Stimulated activated CD4-positive, alpha-beta T cell treated with anti-CD3 and anti-CD28 coated beads, Interleukin-1b, Interleukin-23, amount 100 ng/mL, for 48 hours (primary cell): ENCODE results near the gene ERICH2.

Experiments
- DNase-seq: peaks from one replicate; pipeline ENCODE4 v3.0.0-alpha.2; 2020

The ERICH2 gene

DNA sequence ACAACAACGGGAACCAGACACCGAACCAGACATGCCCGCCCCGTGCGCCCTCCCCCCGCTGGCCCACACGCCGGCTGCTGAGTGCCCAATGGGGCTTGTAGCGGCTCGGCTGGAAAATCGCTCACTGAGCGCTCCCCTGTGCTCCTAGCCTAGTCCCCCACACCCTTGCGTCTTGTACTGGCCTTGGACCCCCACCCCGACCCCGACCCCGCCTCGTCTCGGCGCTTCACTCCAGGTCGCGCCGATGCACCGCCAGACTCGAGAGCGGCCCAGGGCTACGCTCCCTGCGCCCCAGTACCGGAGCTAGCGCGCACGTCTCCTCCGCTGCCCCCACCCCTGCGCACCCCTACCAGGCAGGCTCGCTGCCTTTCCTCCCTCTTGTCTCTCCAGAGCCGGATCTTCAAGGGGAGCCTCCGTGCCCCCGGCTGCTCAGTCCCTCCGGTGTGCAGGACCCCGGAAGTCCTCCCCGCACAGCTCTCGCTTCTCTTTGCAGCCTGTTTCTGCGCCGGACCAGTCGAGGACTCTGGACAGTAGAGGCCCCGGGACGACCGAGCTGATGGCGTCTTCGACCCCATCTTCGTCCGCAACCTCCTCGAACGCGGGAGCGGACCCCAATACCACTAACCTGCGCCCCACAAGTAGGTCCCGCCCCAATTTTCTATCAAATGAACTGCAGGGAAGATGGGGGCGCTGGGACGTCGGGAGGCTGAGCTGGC is 48.0 kb downstream of the ERICH2 start:
- DNase-seq: peak; percentile 24

DNA sequence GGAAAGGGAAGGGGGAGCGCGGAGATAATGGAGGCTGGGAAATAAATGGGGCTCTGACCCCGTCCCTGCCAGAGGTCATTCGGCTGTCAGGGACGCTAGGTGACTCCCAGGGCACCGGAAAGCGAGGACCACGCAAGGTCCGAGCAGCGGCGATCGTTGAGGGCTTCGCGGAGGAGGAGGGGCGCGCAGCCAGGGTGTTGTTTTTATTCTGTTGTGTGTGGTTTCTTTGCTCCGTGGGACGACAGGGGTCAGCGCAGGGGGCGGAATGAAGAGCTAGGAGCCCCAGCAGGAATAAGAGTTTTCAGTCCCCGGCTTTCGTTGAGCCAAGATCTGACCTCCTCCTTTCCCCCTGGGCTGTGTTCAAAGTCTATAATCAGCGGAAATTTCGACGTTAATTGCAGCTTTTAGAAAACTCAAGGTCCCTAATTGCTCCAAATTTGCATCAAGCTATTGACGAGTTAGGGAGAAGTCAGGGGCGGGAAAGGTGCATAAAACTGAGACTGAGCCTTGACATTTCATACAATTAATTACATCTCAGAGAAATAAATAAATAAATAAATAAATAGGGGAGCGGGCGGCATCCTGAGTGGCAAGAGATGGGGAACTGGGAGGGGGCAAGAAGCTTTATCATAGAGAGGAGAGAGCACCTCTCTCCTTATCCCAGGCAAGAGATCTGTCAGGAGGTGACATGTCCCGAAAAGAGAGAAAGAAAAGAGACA is 48.7 kb downstream of the ERICH2 start:
- DNase-seq: no peak

DNA sequence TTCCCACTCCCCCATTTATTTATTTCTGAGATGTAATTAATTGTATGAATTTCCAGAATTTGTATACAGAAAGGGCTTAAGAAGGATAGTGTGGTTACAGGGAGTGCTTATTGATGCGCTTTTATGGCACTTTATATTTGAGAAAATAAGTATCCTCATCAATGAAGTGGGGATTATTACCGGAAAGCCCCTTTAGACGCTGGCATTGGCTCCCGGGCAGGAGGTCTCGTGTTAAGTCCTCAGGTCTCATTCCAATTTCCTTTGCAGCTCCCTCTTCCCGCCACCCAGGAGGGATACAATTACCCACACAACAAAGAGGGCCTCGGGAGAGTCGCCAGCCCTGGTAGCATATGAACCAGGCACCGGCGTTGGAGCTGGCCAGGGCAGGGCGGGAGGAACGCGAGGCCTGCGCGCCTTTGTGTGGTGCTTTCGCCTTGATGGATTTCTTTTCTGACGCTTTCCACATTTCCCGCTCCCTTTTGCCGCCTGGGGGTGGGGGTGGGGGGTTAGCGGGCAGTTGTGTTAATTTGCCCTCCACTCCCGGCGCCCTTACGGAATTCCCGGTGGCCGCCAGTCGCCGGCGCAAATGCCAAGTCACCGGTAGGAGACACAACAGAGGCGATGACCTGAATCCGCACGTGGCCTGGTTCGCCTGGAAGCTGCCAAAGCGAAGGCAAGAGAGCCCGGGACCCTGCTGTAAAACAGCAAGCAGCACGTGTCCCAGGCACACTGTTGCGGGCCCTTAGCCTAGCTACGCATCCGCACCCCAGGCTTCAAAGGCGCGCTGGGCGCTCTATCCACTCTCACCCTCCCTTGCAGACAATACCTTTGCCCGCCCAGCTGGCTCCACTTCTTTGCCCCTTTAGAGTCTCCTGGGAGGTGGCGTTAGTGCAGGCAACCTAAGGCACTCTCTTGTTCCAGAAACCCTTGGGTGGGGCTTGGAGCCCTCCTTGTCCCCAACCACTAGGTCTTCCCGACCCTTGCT is 49.8 kb downstream of the ERICH2 start:
- peak; percentile 22 for DNase-seq

DNA sequence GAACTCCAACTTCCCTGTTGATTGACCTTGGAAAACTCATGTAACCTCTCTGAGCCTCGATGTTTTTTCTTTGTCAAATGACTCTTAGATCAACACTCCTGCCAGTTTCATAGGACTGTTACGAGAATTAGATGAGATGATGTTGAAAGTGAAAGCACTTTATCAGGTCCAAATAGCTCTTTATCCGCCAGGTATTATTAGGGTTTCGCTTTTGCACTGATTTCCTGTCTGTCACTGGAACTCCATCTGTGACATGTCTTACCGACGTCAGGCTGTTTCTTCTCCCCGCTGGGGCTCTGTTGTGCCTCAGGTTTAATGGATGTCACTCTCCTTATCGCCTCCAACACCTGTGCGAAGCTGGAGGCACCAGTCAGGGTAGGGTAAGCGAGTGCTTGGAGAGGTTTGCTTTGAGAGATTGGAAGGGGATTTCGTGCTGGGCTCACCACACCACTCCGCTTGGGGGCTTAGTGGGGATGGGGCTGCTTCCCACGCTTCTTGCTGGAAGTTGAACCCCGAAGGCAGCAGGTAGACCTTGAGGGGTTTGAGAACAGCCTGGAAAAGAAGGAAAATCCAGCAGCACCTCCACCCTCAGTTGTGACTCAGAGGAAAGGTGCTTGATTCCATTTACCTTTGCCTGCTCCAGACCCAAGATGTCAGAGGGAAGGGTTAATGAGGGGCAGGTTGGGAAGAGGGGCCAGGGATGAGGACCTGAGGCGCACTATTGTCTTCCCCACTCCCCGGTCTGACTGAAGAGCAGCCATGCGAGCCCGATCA is 50.8 kb downstream of the ERICH2 start:
- no peak for DNase-seq

DNA sequence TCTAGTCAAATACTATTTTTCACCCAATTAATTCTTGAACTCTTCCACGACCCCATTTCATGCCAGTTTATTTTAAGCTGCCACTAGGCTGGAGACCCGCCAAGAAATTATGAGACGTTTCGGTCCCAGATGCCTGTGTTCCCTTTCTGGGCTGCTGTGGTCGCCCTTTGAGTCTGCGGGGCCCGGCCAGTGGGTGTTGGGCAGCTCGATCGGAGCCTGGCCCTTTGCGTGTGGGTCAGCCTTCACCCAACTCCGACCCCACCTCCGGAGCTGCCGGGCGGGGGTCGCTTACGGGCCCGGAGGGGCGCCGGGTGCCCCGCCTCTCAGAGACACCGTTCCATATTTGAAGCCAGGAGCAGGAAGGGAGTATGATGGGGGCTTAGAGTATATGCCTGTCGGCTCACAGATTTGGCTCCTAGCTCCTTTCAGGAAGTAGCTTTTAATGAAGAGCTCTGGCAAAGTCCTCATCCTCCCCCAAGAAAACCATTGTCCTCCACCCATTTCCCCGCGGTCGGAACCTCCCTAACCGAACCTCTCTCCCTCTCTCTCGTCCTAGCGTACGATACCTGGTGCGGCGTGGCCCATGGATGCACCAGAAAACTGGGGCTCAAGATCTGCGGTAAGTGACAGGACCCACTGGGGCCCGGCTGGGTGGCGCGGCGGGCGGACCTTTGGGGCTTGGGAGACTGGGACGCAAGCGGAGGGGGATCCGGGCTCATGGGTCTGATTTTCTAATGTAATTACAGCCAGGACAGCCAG is 51.5 kb downstream of the ERICH2 start:
- no peak for DNase-seq

DNA sequence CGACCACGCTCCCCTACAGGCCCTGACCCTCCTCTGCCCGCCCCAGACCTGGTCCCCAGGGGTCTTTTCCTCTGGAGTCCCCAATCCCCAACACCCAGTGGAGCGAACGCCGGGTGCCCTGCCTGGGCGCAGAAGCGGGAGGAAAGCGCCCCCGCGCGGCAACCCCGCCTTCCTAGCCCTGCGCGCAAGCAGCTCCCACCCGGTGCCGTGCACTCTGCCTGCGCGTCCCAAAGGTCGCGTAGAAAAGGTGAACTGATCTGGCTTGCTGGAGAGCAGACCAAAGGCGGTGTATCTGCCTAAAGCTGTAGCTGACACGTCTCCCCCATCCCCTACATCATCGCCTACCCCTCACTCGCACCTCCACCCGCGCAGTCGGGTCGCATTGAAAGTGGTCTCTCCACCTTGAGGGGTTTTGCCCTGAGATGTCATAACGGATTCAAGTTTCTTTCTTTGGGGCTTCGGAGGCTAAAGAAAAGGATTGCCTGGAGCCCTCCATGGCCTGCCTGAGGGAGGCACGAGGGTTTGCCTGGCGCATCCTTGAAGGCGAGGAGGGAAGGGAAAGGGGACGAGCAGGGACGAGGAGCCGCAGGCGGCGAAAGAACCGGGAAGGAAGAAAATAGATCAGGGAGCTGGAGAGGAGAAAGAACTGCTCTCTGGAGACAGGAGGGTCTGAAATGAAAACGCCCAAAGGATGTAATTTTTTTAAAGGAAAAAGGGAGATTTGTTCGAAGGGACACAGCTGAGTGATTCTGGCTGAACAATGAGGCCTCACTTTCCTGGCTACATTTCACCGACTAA is 52.3 kb downstream of the ERICH2 start:
- DNase-seq: peak; percentile 39

DNA sequence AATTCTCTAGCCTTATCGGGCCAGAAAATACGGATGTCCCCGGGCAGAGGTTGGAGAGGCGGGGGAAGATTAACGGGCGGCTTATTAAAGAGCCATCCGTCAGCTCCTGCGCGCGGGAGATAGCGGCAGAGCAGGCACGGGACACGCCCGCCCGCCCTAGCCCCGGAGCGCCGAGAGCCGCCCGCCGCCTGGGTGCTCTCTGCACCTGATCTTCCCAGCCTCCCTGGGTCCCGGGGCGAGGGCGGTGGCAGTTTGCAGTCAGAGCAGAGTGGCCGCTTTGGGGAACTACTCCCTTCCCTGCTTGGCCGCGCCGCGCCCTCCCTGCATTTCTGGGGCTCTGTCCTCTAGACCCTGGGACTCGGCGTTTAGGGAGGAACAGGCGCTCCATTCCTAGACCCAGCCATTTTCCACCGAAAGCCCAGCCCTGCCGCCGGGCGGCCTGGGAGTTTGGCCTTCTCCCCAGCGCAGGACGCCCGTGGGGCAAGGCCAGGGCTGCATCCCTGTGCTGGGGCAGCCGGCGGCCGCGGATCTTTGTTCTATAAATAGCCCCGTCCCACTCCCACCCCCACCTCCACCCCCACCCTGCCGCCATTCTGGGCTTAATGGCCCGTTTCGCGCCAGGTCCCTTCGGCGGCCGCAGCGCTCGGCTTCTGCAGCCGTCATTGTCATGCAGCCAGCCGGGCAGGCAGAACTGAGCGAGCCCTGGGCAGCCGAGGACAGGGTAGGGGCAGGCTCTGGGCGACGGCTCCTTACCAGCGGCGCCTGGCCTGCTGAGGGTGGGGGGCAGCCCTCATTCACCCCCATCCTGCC is 53.1 kb downstream of the ERICH2 start:
- peak; percentile 17 for DNase-seq

DNA sequence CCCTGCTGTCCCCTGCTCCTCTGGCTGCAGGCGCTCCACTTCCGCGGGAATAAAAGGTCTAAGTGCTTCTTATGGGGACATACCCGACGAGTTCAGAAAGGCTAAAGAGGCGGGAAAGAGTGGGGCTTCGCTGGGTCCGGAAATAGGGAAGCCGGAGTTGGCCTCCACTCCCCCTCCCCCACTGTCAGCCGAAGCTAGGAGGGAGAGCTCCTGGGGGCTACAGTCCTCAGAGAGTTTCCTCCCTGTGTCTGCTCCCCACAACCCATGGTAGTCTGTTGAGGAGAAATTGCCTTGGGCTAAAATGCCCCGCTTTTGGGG is 53.7 kb downstream of the ERICH2 start:
- no peak for DNase-seq

DNA sequence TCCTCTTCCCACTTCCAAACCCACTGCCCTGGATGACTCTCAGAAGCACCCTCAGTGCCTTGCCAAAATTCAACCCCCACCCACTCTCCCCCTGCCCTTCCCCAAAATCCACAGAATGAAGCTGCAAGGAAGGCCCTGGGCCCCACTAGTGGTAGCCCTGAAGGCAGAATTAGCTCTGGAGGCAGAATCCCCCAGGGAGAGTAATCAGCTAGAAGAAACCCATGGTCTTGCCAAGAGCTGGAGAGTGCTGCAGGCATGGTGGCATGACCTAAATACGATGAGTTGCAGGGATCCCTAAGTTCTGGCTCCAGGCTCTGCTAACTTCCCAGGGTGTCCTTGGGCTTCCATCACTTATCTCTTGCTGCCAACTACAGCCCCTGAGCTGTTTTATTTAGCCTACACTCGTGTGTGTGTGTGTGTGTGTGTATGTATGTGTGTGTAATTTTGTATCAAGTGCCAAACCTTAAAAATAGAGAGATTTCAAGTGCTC is 54.4 kb downstream of the ERICH2 start:
- no peak for DNase-seq

DNA sequence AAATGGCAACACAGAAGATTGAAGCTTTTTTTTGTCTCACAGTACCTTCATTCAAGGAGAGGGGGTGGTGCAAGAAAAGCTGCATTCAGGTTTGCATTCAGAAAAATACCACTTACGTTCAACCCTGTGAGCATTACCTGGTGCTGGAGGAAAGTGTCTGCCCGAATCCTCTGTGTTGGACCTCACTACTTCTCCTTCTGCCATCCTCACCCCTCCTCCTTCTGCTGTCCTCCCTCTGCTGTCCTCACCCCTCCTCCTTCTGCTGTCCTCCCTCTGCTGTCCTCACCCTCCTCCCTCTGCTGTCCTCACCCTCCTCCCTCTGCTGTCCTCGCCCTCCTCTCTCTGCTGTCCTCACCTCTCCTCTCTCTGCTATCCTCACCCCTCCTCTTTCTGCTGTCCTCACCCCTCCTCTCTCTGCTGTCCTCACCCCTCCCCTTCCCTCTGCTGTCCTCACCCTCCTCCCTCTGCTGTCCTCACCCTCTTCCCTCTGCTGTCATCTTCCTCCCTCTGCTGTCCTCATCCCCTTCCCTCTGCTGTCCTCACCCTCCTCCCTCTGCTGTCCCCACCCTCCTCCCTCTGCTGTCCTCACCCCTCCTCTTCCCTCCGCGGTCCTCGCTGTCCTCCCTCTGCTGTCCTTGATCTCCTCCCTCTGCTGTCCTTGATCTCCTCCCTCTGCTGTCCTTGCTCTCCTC is 57.8 kb downstream of the ERICH2 start:
- no peak for DNase-seq

DNA sequence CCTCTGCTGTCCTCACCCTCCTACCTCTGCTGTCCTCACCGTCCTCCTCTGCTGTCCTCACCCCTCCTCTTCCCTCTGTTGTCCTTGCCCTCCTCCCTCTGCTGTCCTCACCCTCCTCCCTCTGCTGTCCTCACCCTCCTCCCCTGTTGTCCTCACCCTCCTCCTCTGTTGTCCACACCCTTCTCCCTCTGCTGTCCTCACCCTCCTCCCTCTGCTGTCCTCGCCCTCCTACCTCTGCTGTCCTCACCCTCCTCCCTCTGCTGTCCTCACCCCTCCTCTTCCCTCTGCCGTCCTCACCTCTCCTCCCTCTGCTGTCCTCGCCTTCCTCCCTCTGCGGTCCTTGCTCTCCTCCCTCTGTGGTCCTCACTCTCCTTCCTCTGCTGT is 58.3 kb downstream of the ERICH2 start:
- DNase-seq: no peak

DNA sequence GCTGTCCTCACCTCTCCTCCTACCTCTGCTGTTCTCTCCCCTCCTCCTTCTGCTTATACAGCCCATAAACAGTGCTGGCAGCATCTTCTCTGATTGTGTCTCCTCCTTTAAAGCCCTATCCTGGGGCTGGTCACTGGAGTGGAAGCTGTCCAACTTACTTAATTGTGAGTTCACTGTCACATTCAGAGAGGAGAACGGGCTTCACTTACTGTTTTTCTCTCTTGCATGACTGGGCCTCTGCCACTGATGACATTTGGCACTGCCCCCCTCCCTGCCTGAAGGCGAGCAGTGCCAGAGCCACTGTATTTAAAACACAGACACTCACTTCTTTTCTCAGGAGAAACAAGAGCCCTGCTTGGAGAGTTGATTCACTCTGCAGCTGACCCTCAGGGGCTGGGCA is 58.9 kb downstream of the ERICH2 start:
- no peak for DNase-seq

DNA sequence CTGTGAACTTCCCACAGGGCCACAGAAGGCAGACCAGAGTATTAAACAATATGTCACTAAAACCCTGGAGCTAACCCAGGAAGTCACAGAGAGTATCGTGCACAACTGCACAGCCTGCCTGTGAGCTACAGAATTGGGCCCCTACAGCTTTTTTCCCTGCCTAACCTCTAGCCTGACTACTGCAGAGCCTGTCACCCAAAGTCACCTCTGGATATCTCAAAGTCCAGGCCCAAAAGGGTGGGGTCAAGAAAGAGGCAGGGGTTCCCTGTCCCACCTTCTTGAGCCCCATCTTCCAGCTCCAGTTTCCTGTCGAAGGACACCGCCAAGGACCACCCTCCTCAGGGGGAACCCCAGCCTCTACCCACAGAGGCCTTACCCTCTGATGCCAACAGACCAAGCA is 60.0 kb downstream of the ERICH2 start:
- DNase-seq: no peak

DNA sequence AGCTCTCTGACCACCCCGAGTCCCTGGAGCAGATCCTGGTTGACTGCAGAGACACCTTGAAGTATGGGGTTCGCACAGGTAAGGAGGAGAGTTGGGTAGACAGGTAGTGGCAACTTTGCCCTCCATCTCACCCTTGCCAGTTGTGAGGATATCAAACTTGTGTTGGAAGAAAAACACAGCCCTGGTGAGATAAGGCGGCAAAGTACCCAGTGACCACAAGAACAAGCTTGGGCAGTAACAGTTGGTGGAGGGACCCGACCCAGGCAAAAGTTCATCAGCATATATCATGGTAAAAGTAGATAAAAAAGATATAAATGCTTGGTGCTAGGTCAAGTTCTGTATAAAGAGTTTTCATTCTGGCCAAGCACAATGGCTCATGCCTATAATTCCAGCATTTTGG is 60.9 kb downstream of the ERICH2 start:
- DNase-seq: no peak

DNA sequence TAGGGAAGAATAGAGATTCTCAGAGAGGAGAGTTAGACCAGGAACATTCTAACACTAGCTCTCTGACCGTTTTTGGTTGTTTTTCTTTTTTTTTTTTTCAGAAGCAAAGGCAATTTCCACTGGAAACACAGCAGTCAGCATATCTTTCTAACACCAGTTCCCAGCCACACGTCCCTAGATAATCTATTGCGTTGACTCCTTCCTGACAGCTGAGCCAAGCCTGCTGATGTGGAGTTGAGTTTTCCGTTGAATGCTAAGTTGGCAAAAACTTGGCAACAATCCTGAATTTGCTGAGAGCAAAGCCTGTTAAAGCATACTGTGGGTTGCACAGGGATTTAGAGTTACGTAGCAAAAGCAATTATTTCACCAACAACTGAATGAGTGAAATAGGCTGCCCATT is 65.8 kb downstream of the ERICH2 start:
- DNase-seq: no peak

DNA sequence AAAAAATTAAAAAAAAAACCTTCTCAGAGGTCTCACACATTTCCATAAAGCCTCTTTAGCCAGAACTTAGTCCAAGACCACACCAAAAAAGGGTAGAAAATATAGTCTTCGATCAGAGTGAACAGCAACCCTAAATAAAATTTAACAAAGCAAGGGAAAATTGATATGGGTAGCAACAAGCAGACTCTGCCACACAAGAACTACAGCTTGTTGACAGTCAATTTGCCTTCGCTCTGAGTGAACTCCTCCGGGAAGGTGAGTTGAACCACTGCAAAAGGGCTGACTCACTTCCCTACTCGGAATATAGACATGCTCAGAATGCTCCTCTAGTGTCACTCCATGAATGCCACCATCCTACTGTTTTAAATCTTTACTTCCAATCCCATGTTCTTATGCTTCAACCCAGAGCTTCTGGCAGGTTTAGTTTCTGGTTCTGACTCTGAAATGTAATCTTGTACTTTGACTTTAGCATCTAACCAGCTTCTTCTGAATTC is 70.6 kb downstream of the ERICH2 start:
- DNase-seq: no peak

DNA sequence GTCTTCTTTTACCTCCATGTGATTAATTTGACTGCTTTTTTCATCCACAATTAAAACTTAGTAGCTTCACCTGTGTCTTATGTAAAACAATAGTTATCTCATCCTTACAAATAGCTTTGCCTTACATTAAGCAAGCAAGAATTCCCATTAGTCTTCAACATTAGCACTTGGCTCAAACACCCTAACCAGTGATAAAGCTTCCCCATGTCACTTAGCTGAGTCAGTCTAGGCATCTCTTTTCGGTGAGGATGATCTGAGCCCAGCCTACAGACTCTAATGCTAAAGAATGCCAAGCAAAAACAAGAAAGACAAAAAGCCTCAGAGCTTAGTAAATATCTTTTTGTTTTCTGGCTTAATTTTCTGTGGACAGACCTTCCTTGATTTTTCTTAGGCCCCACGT is 72.6 kb downstream of the ERICH2 start:
- no peak for DNase-seq

DNA sequence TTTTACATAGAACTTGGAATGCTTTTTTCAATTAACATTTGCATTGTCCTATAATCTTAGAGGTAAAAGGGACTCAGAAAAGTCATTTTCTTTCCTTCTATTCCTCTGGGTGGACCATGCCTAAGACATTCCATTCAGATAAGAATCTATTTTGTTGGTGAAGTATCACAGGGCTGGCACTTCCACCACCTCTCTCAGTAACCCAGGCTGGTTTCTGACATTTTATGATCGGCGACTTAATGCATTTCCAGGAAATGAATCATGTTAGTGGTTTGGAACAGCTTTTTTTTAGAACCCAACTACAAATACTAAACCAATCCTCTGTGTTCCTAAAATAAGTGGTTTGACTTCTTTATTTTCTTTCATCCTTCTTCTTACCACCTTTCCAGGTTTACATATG is 73.5 kb downstream of the ERICH2 start:
- DNase-seq: no peak

DNA sequence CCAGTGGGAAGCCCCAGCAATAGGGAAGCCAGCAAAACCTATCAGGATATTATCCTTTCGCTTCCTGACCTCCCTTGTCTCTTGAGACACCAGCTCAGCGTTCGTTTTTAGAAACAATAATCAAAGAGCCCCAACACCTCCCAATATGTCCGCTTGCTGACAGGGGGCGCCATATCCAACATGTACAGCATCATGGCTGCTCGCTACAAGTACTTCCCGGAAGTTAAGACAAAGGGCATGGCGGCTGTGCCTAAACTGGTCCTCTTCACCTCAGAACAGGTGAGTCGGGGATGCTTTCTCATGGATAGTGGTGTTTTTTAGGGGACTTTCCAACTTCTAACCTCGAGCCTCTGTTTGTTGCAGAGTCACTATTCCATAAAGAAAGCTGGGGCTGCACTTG is 75.2 kb downstream of the ERICH2 start:
- DNase-seq: no peak
